CD4-positive, alpha-beta T cell treated with Interleukin-17A for 4 hours (primary cell): ENCODE data around the gene MAMLD1.

Source experiments
- DNase-seq: peaks from one replicate; pipeline ENCODE4 v3.0.0-alpha.2; 2020; ENCODE audit warnings: mixed read lengths

MAMLD1 gene

DNA sequence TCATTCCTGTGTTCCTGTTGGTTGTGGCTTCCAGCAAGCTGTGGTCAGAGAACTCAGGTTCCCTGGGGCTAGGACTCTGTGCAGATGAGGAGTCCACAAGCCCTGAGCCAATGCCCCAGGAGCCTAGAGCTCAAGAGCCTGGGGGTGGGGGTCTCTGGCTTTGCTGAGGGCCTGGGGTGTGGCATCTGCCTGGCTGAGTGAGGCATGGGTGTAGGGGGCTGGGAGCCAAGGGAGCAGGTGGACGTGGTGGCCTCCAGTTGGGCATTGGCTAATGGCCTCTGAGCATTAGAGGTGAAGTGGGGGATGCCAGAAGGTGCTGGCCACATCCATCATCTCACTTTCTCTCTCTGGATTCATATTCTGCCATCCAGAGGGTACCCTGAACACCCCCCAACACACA is 5.3 kb upstream of the MAMLD1 start:
- DNase-seq: no peak

DNA sequence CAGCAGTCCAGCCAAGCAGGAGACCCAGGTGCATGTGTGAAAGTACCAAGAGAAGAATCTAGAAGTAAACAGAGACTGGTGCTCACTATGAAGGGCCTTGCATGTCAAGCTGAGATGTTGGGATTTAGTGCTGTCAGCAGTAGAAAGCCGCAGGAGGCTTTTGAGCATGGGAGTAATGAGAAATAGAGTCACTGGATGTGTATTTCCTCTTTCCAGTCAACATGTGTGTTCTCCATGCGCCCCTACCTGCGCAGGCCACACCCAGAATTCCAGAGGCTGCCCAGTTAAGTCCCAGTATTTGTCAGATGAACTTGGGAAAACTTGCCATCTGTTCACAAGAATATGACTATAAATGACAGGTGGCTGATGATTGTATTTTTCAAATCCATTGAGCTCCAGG is 4.5 kb upstream of the MAMLD1 start:
- no peak for DNase-seq

DNA sequence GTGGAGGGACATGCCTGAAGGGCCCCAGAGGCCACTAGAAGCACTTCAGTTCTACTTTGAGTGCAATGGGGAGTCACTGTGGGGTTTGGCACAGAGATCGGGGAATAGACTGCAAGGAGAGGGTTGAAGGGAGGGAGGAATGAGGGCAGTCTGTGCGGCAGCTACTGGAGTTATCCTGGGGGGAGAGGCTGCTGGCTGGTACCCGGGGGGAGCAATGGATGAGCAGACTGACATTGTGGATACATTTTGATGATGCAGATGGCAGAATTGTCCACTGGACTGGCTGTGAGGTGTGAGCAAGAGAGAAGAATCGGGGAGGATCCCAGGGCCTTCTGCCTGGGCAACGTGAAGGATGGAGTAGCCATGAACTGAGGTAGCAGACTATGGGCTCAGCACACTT is 2.8 kb upstream of the MAMLD1 start:
- no peak for DNase-seq

- peak; percentile 37 for DNase-seq
These were observed 1.9 kb upstream of the MAMLD1 start for GRCh38 chrX:150361070-150361776.

- peak; percentile 39 for DNase-seq
These were observed 1.3 kb upstream of the MAMLD1 start for GRCh38 chrX:150361777-150362351.

GRCh38 chrX:150363561-150364346 is 637 bp downstream of the MAMLD1 start:
- DNase-seq: peak; percentile 30

GRCh38 chrX:150364347-150365050 is 1.4 kb downstream of the MAMLD1 start:
- peak; percentile 35 for DNase-seq

- peak; percentile 77 for DNase-seq
These were observed 2.2 kb downstream of the MAMLD1 start for GRCh38 chrX:150365051-150365989.

DNA sequence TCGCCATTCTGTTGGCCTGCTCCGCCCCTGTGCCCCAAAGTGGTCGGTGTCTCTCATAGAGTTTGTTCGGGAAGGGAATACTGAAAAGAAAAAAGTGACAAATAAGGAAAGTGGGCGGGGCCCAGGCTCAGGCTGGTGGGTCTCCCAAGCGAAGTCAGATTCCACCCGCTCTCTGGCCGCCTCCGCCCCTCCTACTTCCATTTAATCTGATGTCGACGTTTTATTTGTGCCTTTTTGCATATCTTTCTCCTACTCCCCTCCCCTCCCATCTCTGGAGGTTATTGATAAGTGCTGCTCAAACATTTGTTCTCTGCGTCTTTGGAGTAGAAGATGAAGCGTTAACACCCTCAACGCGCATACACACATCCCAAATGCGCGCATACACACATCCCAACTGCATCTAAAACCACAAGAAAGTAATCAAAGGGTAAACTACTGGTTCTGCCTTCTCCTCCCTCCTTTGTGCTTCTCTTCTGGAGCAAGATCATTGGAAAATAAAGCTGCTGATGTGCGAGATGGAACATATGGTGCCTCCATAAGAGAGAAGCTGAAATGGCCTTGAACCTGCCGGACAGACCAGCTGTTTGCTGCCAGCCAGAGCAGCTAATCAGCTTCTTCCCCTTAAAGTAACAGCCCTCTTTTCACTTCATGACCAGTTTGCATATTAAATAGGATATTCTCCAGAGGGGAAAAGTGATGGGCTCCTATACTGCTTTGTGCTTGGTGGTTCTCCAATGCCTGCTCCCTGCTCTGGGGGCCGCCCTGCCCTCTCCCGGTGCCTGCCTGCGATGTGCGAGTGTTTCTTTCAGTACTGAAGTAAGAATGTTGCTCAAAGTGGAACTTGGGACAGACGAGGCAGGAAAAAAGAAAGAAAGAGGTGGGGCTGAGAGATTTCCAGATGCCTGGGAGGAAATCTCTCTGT is 3.1 kb downstream of the MAMLD1 start:
- DNase-seq: no peak

DNA sequence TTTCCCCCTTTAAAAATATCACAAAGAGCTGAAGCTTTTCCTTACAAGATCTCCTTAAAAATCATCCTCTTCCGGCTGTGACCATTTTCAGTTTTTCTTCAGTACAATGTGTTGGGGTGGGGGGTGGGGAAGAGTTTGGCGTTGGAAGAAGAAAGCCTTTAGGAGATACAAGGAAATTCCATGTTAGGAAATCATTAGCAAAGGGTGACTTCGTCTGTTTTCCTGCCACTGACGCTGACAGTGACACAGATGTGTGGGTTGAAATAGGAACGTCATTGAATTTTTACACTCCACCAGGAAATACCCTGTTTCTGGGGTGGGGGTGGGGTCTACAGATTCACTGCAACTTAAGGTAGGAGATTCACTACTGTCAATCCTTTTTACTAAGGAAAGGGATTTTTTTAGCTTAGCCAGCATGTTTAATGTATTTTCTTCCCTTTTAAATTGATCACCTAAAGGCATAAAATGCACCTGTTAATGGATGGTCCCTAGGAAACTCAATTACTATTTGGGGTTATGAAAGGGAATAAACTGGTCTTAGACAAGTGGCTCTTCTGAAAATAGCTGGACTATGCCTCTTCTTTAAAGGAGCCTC is 3.9 kb downstream of the MAMLD1 start:
- no peak for DNase-seq

- no peak for DNase-seq
These were observed 7.6 kb downstream of the MAMLD1 start for GRCh38 chrX:150370589-150371312.

- no peak for DNase-seq
These were observed 8.8 kb downstream of the MAMLD1 start for GRCh38 chrX:150371877-150372276.

GRCh38 chrX:150372280-150372679 is 9.2 kb downstream of the MAMLD1 start:
- no peak for DNase-seq

DNA sequence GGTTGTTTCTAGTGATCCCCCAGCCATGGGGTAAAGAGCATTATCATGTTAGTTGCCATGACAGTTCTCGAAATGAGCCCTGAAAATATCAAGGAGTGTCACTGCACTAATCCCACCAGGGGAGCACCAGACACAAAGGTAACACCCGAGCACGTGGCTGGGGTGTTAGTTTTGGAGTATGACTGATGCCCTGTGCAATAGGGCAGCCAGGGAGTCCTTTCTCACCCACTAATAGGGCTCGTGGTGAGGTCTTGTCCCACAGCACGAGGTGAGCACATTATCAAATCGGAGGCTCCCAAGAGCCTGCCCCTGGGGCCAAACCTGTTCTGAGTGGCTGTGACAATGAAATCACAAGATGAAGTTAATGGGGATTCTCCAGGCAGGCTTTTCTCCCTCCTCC is 9.6 kb downstream of the MAMLD1 start:
- DNase-seq: no peak

DNA sequence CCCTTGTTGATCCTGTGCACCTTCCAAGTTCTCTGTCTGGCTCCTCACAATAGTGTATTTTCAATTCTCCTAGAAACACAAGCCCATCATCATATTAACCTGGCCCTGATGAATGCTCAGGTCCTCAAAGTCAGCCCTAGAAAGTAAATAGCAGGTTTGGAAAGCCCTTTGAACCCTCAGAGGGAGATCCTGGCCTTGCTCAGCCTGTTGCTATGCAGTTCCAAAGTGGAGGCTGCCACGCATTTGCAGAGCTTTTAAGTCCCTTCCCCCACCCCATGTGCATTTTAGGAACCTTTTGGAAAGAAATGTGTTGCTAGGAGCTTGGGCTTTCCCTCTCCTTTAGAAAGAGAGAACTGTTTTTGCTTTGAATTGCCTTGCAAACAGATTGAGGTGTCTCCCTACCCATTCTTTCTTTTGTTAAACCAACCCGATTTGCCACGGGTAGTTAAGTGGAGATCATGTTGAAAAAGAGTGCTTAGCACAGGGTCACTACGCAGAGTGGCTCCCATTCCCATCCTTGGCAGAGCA is 12.2 kb downstream of the MAMLD1 start:
- DNase-seq: no peak

DNA sequence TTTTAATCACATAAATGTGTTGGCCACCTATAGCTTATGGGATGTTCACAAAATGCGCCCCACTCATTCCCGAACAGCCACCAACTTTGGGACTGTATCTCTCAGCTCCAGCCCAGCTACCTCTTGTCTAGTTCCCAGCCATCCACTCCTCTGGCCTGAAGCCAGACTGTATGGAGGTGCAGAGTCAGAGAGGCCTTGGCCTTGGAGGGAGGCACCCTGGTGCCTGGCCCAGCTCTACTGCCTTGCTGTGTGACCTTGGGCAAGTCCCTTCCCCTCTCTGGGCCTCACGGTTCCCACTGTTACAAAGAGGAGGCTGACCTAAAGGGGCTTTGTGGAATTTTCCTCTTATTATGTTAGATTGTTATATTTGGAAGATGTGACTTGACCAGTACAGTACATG is 13.9 kb downstream of the MAMLD1 start:
- no peak for DNase-seq

DNA sequence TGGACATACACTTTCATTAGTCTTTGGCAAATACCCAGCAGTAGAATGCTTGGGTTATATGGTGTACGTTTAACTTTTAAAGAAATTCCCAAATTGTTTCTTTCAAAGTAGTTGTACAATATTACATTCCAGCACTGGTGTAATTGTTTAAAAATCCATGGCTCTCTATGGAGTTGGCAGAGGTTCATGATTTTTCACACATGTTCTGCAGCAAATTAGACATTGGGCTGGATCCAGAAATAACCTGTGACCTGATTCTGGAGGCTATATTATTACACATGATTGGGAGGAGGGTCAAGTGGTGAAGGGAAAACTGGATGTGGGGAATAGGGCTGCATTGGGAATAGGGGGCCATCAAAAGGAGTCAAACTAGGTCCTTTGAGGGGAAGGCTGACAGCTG is 41.9 kb downstream of the MAMLD1 start:
- DNase-seq: no peak

DNA sequence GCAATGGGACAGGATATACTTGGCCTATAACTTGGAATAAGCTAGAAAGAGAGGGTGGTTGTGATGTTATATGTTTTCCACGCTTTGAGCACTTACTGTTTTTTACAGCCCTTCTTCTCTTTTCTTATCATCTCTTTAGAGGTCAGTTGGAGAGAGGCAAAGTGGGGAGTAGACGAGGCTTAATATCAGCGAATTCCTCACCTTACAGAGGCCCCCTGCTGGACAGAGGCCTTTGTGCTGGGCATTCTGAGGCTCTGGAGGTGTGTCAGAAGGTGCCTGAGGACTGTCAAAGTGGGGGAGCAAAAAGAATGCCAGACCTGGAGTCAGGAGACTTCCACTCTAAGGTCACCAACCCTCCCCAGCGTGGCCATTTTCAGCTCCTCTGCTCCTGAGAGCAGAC is 42.5 kb downstream of the MAMLD1 start:
- no peak for DNase-seq

- no peak for DNase-seq
These were observed 43.5 kb downstream of the MAMLD1 start for GRCh38 chrX:150406596-150406995.

GRCh38 chrX:150408007-150408406 is 44.9 kb downstream of the MAMLD1 start:
- no peak for DNase-seq
